Heart left ventricle (tissue), 16 donors: ENCODE results near the gene CCDC61. TPM values are rescaled to one million over a fixed set of nuclear protein-coding genes. Genes with fewer than 3 reads are reported as not detected.

Source experiments
- ATAC-seq, 4 donors: fragments of 200-7000 bp; cut with Tn5 transposase; one replicate each; pipeline ENCODE4 v1.9.1; 2020 to 2022; ENCODE audit warnings: moderate library complexity in 4 of 4, mild to moderate bottlenecking in 3 of 4, moderate number of reproducible peaks in 1 of 4
- DNase-seq, 5 donors: peaks; one replicate each; pipeline ENCODE4 v3.0.0-alpha.2; 2020
- H3K27ac ChIP-seq, 12 donors: fragments of 200-600 bp; sonication (generic) in 4 of 12; one replicate each; pipeline versions ENCODE4 v1.5.0 to v1.8.0; 2016 to 2022; ENCODE audit warnings: mild to moderate bottlenecking in 2 of 12
- H3K27me3 ChIP-seq, 9 donors: fragments of 200-600 bp; sonication (generic) in 2 of 9; one replicate each; pipeline versions ENCODE4 v1.5.1 to v1.8.0; 2016 to 2022; ENCODE audit warnings: mild to moderate bottlenecking in 3 of 9
- H3K36me3 ChIP-seq, 9 donors: fragments of 200-600 bp; sonication (generic) in 2 of 9; one replicate each; pipeline versions ENCODE4 v1.5.0 to v1.8.0; 2018 to 2022; ENCODE audit warnings: mild to moderate bottlenecking in 2 of 9
- H3K4me1 ChIP-seq, 12 donors: fragments of 200-600 bp; sonication (generic) in 4 of 12; one replicate each; pipeline versions ENCODE4 v1.5.0 to v1.8.0; 2016 to 2022; ENCODE audit warnings: mild to moderate bottlenecking in 3 of 12
- H3K4me3 ChIP-seq, 12 donors: fragments of 200-600 bp; sonication (generic) in 4 of 12; one replicate each; pipeline versions ENCODE4 v1.5.0 to v1.8.0; 2017 to 2022; ENCODE audit warnings: mild to moderate bottlenecking in 9 of 12, moderate library complexity in 4 of 12
- H3K9me3 ChIP-seq, 12 donors: fragments of 200-600 bp; sonication (generic) in 4 of 12; one replicate each; pipeline versions ENCODE4 v1.5.0 to v1.8.0; 2016 to 2022; ENCODE audit warnings: mild to moderate bottlenecking in 1 of 12
- CTCF ChIP-seq, 12 donors: fragments of 200-600 bp; sonication (generic) in 4 of 12; IDR thresholded peaks; one replicate each; pipeline versions ENCODE4 v1.5.0 to v1.8.0; 2018 to 2022; ENCODE audit warnings: antibody characterized with exemption in 12 of 12, mild to moderate bottlenecking in 5 of 12
- POLR2A ChIP-seq, 2 donors: fragments of 450-650 bp; IDR thresholded peaks; one replicate each; pipeline ENCODE4 v1.6.1; 2017; ENCODE audit warnings: antibody characterized with exemption in 2 of 2, mild to moderate bottlenecking in 2 of 2, moderate library complexity in 2 of 2
- WGBS, 4 donors: extraction: QIAGEN DNeasy Blood & Tissue Kit in 2 of 4; methylation state at CpG; one replicate each; pipeline versions ENCODE4 v1.1.5 to v1.1.7; 2013 to 2018; 5-methylcytosine and 5-hydroxymethylcytosine counted together
- intact Hi-C, 10 donors: fragments of 100-400 bp; cut with DNase I; formaldehyde crosslinking; loops; one replicate each; pipeline versions ENCODE4 v1.11.1 to v1.14.2; 2022
- polyA plus RNA-seq, 2 donors: library from polyadenylated mRNA; stranded (reverse); fragments of 200-250 nt; gene quantifications; one replicate each; pipeline ENCODE4 v1.2.3, GENCODE V29; 2013
- total RNA-seq, 9 donors: library from RNA; depleted of rRNA in 2 of 9; stranded (reverse); fragments of >200 nt in 2 of 9; fragmentation: NEBNext Ultra II Directional in 3 of 9; extraction: Animal tissue kit (Norgen Biotek cat#: 25700) in 3 of 9; gene quantifications; one replicate each; pipeline versions ENCODE4 v1.1.0 to v1.2.4, GENCODE V29; 2016 to 2023
- donor health status: ischemic (EF 13 %, LVEDD 7.1; RV severe dilation, severe dysfunction).
- donor health status: healthy with polysubstance abuse.
- donor health status: DM: no; HTN: yes; CAD: no.
- donor health status: DM: no; HTN: no; CAD: no.
- donor health status: ischemic (EF 25% LVEDD 6.9; RV normal size, moderate dysfunction).
- donor health status: ischemic (EF 25% LVEDD 5.7; RV mildly dilated, moderate dysfunction).
- donor health status: healthy.
- donor health status: DM: yes; HTN: yes; CAD: no.
- donor health status: ischemic (EF 35%, LVEDD 5.7; RV mildly dilated, moderate dysfunction).
- donor health status: nonischemic (EF 11% LVEDD 7.7; RV severe dilation, severe dysfunction).
- donor health status: DM: yes; HTN: yes; CAD: no.
- donor health status: PGD.
- donor health status: ischemic (EF 29% LVEDD 5.4; RV normal size, mild dysfunction).
- donor health status: nonischemic (EF 23%, LVEDD 6.1; RV moderate dilation, normal function).

Gene CCDC61
- total and polyA plus RNA-seq, 11 donors, result 4.1 to 13.7 (median 6.8) TPM

DNA sequence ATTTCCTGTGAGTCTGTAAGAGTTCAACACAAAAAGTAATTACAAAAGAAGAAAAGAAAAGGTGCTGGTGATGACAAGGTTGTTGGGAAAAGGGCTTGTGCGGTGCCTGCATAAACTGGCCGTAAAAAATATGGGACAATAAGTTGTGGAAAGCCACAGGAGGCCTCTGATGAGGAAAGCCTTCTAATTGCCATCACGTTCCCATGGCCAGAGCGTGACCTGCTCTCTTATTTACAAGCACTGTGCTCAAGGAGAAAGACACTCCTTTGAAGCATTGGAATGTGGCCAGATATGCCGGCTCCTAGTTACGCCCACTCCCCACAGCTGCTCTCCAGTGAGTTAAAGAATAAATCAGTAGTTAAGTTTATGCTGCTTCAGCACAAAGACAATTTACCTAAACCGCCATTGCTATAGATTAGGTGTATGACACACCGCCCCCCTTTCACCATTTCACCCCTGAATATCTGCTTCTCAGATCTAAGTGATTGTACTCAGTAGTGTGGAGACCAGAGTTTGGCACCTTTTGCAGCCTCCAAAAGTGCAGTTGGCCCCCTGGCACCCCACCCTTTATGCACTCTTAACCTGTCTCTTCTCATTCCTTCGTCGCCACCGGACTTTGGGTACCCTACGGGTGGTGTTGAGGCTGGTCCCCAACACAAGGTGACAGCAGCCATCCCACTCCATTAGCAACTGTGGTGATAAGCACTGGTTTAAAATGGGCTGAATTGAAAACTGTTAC, 35.7 kb downstream of the CCDC61 start:
- no peak for ATAC-seq
- H3K27me3 ChIP-seq, result peaks cover 0 to 39% (median 8%) of the 10 kb centered on the region in 9 donors
- intact Hi-C loops, result loop anchor here in 2 of 10 donors (5.0 kb wide), 1 partner anchor 156 kb away; no protein-coding TSS in a partner anchor
- no peak overlapping the region for H3K4me3 ChIP-seq
- DNase-seq, result no peak
- TF ChIP-seq POLR2A (IDR thresholded peaks at IDR 0.05) (no peak), CTCF (IDR thresholded peaks at IDR 0.05) (no peak)
- H3K9me3 ChIP-seq, result no peaks in the 10 kb centered on the region
- H3K4me1 ChIP-seq, result no peaks in the 10 kb centered on the region
- no peaks in the 10 kb centered on the region for H3K36me3 ChIP-seq
- WGBS, 4 donors, result 60 to 65% (median 62%) methylated on average over 12 of the region's 12 CpGs
- no peak overlapping the region for H3K27ac ChIP-seq

DNA sequence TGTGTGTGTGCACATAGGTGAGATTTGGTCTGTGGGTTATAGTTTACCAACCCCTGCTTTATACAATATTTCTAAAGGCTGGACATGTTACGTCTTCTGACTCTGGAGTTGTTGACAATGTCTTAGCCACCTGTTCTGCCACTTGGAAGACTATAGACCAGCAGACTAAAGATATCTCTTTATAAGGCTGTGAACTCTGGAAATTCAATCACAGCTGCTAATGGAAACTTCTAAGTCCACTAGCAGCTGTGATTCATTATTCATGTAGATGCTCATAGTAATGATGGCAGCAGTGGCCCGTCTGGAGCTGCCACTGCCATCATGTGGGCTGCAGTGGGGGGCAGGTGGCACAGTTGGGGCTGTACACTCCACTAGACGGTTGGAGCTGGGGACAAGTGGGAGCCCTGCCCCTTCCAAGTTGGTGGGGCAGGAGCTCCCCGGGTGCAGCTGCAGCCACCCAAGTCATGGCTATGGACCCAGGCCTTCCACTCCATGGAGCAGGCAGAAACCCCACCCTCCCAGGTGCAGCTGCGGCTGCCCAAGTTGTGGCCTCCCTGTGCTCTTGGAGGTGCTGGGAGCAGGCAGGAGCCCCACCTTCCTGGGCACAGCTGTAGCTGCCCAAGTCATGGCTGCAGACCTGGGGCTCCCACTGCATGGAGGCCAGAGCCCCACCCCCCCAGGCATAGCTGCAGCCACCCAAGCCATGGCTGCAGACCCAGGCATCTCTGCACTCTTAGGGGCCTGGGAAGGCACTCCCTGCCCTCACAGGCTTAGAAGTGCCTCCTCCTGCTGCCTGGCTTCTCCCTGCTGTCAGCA, 36.7 kb downstream of the CCDC61 start:
- DNase-seq (no peak), ATAC-seq (no peak)
- WGBS, 4 donors, result 79 to 84% (median 83%) methylated on average over 2 to 5 of the region's 5 CpGs
- Histone ChIP-seq H3K9me3 (no peaks in the 10 kb centered on the region), H3K36me3 (no peaks in the 10 kb centered on the region), H3K27me3 (peaks cover 0 to 33% (median 4%) of the 10 kb centered on the region in 9 donors), H3K4me3 (no peak overlapping the region), H3K4me1 (no peaks in the 10 kb centered on the region), H3K27ac (no peak overlapping the region)
- intact Hi-C loops, result loop anchor here in 2 of 10 donors (5.0 kb wide), 1 partner anchor 155 kb away; no protein-coding TSS in a partner anchor
- no peak for TF ChIP-seq CTCF (IDR thresholded peaks at IDR 0.05)
- TF ChIP-seq POLR2A (IDR thresholded peaks at IDR 0.05), result no peak

- no peak for TF ChIP-seq POLR2A (IDR thresholded peaks at IDR 0.05)
- no peak for TF ChIP-seq CTCF (IDR thresholded peaks at IDR 0.05)
- no peak overlapping the region for H3K4me3 ChIP-seq
- H3K27ac ChIP-seq, result no peak overlapping the region
- 73 to 83% (median 82%) methylated on average over 3 of the region's 3 CpGs; no CpG with 5 or more reads in 1 of the 4 donors for WGBS, 4 donors
- ATAC-seq (no peak), DNase-seq (no peak)
- H3K27me3 ChIP-seq, result peaks cover 0 to 33% (median 4%) of the 10 kb centered on the region in 9 donors
- peaks cover 0 to 3% (median 0%) of the 10 kb centered on the region in 12 donors for H3K9me3 ChIP-seq
- no peaks in the 10 kb centered on the region for H3K36me3 ChIP-seq
- no peaks in the 10 kb centered on the region for H3K4me1 ChIP-seq
- intact Hi-C loops, result loop anchor here in 2 of 10 donors (5.0 kb wide), 1 partner anchor 155 kb away; no protein-coding TSS in a partner anchor
Measured at GRCh38 chr19:46032597-46033025, 37.3 kb downstream of the CCDC61 start.

DNA sequence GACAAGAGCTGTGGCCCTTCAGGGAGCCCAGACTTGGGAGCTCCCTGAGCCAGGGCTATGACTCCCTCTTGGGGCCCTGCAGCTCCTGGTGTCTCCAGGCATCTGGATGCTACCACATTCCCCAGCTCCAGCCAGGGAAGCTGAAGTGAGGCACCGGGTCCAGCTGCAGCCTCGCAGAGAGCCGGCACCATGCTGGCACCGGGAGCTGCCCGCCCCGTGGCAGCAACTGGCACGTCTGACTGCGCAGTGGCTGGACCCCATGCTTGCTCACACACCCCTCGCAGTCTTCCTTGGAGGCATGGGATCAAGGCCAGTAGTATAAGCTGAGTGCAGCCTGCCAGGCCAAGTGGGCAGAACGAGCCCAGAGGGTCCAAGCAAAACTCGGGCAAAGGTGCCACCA, 38.1 kb downstream of the CCDC61 start:
- peaks cover 0 to 25% (median 0%) of the 10 kb centered on the region in 9 donors for H3K27me3 ChIP-seq
- no peak for DNase-seq
- WGBS, 4 donors, result 77 to 92% (median 83%) methylated on average over 2 to 11 of the region's 11 CpGs
- intact Hi-C loops, result loop anchor here in 2 of 10 donors (5.0 kb wide), 1 partner anchor 154 kb away; no protein-coding TSS in a partner anchor
- H3K4me3 ChIP-seq, result no peak overlapping the region
- no peak for ATAC-seq
- no peak for TF ChIP-seq CTCF (IDR thresholded peaks at IDR 0.05)
- H3K9me3 ChIP-seq, result peaks cover 0 to 4% (median 0%) of the 10 kb centered on the region in 12 donors
- no peak overlapping the region for H3K27ac ChIP-seq
- no peaks in the 10 kb centered on the region for H3K4me1 ChIP-seq
- no peaks in the 10 kb centered on the region for H3K36me3 ChIP-seq
